SK-N-SH (cell line): ENCODE results near the gene SPRYD4.

Experiments used
- CTCF ChIP-seq: fragments of 200-600 bp; sonication (generic); IDR thresholded peaks from 2 replicates; pipeline ENCODE4 v1.6.1; 2017; ENCODE audit warnings: antibody characterized with exemption, mild to moderate bottlenecking, moderate library complexity
- EZH2phosphoT487 ChIP-seq: fragments of 200-600 bp; sonication (generic); IDR thresholded peaks from 2 replicates; pipeline ENCODE4 v1.6.1; 2017; ENCODE audit warnings: low read depth, mixed run types, mild to moderate bottlenecking, antibody characterized with exemption, moderate library complexity, borderline replicate concordance
- GABPA ChIP-seq: IDR thresholded peaks from 2 replicates; pipeline ENCODE4 v1.4.0; 2012; ENCODE audit warnings: low read depth, mild to moderate bottlenecking
- MEF2A ChIP-seq: IDR thresholded peaks from 2 replicates; pipeline ENCODE4 v1.4.0; 2012; ENCODE audit warnings: low read depth, borderline replicate concordance
- NRF1 ChIP-seq: IDR thresholded peaks from 2 replicates; pipeline ENCODE4 v1.6.1; 2012; ENCODE audit warnings: low read depth, mild to moderate bottlenecking, low read length
- POLR2AphosphoS5 ChIP-seq: IDR thresholded peaks from 2 replicates; pipeline ENCODE4 v1.6.1; 2012; ENCODE audit warnings: low read depth, low read length
- ZBTB33 ChIP-seq: IDR thresholded peaks from 2 replicates; pipeline ENCODE4 v1.4.0; 2012; ENCODE audit warnings: low read depth, borderline replicate concordance

DNA sequence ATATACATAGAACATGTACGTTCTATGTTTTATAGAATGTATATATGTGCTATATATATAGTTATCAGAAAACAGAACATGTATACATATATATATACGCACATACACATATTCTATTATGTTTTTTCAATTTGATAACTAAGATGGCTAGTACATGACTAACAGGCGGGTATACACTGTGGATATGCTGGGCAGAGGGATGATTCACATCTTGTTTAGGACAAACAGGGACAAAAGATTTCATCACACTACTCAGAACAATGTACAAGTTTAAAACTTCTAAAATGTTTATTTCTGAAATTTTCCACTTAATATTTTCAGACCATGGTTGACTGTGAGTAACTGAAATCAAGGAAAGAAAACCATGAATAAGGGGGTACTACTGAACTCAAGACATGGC, 36.5 kb upstream of the SPRYD4 start:
- TF ChIP-seq EZH2phosphoT487, result no peak
- TF ChIP-seq CTCF, result no peak
- no peak for TF ChIP-seq NRF1
- TF ChIP-seq ZBTB33, result no peak
- no peak for TF ChIP-seq MEF2A
- no peak for TF ChIP-seq POLR2AphosphoS5
- TF ChIP-seq GABPA, result no peak
